ENCODE measurements around the gene GPR37L1.

GRCh38 chr1:202113690-202114300 is 8.9 kb upstream of the GPR37L1 start:
- TF ChIP-seq CTCF (IDR thresholded peaks at IDR 0.05) (no peak), POLR2A (IDR thresholded peaks at IDR 0.05) (no peak)

Measured in thyroid gland (tissue), 4 donors.